Adrenal gland (tissue), 5 donors: ENCODE data around the gene ADAMTS12.

Experiments used
- POLR2A ChIP-seq, 2 donors: fragments of 450-650 bp; IDR thresholded peaks; one replicate each; pipeline ENCODE4 v1.6.1; 2017; ENCODE audit warnings: antibody characterized with exemption in 2 of 2, mild to moderate bottlenecking in 2 of 2, moderate library complexity in 1 of 2
- TF ChIP-seq, protein P1 (sequence below), 6 experiments: fragments of 450-650 bp in 4 of 6; fragments of 200-600 bp in 2 of 6; sonication (generic) in 1 of 6; IDR thresholded peaks; 1 replicate in 5 of 6; 2 replicates in 1 of 6; pipeline versions ENCODE4 v1.5.1 to v1.8.0; 2016 to 2021; ENCODE audit warnings: antibody characterized with exemption in 6 of 6, mild to moderate bottlenecking in 2 of 6, moderate library complexity in 1 of 6
- donor health status: DM: no; HTN: no; CAD: no.

DNA sequence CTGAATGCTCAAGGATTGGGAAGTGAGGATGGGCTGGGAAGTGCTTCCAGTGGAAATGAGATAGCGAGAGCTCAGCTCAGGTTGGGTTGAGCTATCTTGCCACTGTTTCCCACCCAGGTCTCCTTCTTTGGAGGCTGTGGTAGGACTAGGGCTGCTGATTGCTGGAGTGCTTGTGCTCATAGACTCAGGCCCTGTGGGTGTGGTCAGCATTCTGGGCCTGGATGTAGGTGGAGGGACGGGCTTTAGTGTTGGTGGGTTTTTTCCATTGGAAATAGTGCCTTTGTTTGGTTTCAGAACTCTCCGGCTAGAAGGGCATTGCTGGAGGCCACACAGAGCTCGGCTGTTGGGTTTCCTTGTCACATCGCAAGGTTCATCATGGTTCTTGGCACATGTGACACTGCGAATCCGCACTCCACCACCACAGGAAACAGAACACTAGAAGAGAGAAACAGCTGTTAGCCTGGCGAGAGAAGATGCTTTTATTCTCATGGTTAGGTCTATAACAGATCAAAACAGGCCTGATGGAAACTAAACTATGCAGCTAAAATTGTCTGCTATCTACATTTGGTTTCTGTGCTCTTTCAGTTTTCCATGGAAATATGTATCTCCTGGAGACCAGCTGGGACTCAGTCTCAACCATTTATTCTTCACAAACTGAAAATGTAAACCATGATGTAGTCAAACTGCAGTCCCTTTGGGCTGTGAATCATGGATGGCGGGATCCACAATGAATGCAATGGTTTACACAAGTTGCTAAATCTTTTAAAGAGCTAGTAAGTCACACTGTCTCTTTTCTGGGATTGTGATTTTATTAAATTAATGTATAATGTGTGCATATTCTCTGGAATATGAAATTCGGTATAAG lies 314.8 kb downstream of the ADAMTS12 start:
- TF ChIP-seq, protein P1, sequence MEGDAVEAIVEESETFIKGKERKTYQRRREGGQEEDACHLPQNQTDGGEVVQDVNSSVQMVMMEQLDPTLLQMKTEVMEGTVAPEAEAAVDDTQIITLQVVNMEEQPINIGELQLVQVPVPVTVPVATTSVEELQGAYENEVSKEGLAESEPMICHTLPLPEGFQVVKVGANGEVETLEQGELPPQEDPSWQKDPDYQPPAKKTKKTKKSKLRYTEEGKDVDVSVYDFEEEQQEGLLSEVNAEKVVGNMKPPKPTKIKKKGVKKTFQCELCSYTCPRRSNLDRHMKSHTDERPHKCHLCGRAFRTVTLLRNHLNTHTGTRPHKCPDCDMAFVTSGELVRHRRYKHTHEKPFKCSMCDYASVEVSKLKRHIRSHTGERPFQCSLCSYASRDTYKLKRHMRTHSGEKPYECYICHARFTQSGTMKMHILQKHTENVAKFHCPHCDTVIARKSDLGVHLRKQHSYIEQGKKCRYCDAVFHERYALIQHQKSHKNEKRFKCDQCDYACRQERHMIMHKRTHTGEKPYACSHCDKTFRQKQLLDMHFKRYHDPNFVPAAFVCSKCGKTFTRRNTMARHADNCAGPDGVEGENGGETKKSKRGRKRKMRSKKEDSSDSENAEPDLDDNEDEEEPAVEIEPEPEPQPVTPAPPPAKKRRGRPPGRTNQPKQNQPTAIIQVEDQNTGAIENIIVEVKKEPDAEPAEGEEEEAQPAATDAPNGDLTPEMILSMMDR (IDR thresholded peaks at IDR 0.05): no peak
- TF ChIP-seq POLR2A (IDR thresholded peaks at IDR 0.05): no peak
